GM19438 (cell line): Measurements from ENCODE around the gene PLD2.
"Not testable (repeated sequence)": the region's sequence is repeated elsewhere in the genome, so short reads cannot be mapped to it uniquely, and the experiment has no call there.

Source experiments
- ATAC-seq: cut with Tn5 transposase; IDR thresholded peaks from one replicate; pipeline ENCODE4 v1.9.1; 2021; ENCODE audit warnings: low read depth; ENCODE audit not compliant: unreplicated experiment

Gene PLD2

DNA sequence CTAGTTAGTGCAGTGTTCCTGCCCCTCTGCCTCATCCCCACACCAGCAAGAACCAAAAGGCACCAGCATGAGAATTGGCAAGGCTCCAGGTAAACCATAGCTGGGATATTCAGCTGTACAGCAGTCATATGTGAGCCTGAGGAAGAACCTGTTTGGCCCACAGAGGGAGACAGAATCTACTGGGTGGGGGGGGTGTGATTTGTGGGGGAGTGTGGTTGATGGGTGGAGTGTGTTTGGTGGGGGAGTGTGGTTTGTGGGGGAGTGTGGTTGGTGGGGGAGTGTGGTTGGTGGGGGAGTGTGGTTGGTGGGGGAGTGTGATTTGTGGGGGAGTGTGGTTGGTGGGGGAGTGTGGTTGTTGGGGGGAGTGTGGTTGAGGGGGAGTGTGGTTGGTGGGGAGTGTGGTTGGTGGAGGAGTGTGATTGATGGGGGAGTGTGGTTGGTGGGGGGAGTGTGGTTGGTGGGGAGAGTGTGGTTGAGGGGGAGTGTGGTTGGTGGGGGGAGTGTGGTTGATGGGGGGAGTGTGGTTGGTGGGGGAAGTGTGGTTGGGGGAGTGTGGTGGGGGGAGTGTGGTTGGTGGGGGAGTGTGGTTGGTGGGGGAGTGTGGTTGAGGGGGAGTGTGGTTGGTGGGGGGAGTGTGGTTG lies 45.7 kb downstream of the PLD2 start:
- no peak for ATAC-seq

DNA sequence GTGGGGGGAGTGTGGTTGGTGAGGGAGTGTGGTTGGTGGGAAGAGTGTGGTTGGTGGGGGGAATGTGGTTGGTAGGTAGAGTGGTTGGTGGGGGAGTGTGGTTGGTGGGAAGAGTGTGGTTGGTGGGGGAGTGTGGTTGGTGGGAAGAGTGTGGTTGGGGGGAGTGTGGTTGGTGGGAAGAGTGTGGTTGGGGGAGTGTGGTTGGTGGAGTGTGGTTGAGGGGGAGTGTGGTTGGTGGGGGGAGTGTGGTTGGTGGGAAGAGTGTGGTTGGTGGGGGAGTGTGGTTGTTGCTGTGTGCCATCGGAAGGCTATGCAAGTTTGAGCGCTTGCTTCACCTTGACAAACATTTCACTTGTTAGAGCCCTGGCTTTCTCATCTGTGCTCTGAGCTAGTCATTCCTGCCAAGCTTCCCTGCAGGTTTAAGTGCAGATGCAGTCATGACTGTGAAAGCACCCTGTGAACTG lies 46.3 kb downstream of the PLD2 start:
- no peak for ATAC-seq

DNA sequence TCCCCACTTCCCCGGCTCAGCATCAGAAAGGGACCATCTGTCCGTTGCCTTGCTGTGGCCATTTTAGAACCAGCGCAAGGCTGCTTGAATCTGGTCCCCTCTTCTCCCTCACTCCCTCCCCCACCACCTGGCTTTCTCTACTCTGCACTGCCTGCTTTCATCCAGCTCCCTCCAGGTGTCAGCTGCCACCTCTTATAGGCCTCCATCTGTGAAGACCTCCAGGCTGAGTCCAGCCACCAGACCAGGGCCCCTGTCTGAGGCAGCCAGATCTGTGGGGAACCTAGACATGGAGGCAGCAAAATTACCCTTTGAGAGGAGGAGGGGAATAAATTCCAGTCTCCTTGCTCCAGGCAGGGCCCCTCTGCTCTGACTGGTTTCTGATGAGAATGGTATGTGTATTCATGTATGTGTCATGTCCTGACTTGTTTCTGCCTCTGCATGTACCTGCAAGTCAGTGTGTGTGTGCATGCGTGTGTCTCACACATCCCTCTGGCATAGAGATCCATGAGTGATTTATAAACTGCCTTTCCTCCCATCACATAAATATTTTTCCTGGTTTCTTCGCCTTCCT lies 47.2 kb downstream of the PLD2 start:
- no peak for ATAC-seq

DNA sequence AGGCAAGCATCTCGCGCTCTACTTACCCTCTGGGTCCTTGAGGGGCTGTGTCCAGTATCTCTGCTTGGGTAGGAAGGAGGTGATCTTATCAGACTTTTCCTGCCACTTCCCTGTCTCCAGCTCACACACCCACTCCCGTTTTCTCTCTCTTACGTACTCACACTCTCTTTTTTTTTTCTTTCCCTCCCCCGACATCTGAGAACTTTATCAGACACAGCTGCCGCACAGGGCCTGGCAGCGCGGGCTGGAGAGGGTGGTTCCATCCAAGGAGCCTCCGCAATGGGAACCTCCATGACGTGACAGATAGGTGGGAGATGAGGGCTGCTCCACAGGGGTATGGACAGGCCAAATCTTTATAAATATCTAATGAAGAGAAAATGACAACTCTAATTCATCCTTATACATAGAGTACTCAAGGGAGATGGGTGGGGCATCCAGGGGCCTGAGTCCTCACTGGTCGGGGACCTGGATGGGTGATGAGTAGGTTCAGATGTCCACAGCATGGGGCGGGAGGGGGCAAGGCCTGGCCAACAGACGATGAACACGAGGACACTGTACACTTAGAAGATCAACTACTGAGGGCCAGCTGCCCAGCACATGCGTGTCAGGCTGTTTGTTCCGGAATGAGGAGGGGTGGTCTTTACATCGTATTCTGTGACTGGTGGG lies 49.5 kb downstream of the PLD2 start:
- no peak for ATAC-seq

DNA sequence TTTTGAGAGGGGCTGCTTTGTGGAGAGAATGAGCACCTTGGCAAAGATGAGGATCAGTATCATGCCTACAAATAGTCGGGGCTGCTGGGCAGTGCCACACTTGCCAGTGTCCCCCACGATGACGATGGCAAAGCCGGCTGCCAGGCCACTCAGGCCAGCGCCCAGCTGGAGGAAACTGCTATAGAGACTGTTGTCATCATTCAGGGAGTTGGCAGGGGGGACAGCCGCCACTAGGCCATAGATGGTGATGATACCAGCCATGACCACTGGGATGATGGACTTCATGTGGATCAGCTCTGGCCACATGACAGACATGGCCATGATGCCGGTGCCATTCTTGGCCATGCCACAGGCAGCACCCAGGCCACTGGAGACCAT lies 50.0 kb downstream of the PLD2 start:
- no peak for ATAC-seq

DNA sequence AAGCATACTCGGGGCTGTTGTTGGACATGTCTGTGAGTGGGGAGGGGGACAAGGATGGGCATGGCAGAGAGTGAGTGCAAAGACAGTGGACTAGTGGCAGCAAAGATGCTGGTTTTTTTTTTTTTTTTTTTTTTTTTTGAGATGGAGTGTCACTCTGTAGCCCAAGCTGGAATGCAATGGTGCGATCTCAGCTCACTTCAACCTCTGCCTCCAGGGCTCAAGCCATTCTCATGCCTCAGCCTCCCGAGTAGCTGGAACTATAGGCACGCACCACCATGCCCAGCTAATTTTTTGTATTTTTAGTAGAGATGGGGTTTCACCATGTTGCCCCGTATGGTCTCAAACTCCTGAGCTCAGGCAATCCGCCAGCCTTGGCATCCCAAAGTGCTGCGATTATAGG lies 50.4 kb downstream of the PLD2 start:
- ATAC-seq = not testable (repeated sequence)

DNA sequence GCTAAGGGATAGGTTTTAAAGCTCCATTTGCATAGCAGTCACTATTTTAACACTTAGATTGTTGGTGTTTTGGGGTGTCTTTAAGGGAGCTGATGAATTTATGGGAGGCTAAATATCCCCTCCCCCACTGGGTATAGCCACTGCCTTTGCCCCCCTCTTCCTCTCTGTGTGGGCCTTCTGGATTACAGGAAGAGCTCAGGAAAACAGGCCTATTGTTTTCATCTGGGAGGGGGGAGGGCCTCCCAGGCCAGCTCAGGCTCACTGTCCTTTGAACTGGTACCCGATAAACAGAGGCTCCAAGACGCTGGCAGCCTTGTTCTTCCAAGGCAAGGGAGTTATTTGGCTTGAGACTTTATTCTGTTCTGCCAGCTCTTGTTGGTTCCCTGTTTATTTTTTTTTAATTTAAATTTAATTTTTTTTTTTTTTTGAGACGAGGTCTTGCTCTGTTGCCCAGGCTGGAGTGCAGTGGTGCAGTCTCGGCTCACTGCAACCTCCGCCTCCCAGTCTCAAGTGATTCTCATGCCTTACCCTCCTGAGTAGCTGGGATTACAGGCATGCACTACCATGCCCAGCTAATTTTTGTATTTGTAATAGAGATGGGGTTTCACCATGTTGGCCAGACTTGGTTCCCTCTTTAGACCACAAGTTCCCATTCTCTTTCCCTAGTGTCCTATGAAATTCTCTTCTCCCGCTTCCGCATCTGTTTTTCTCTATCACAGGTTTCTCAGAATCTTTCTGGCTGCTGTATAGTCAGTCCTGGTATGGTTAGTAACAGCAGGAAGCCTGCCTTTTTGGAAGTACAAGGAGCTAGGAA lies 51.3 kb downstream of the PLD2 start:
- ATAC-seq = no peak

DNA sequence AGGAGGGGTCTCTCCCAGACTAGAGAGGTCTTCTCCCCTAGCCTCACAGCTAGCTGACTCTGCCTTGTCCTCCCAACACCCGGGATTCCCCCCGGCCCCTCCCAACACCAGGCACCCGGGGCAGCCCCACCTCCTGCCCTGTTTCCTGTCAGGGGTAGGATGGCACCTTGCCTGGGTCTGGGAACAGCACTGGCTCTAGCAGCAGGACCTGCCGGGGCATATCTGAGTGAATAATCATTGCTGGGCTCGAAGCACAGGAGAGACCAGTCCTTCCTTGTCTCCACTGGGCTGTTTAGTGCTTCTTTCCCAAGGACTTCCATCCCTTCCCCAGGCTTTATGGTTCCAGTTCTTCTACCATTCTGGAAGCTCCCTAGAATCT lies 51.9 kb downstream of the PLD2 start:
- no peak for ATAC-seq

DNA sequence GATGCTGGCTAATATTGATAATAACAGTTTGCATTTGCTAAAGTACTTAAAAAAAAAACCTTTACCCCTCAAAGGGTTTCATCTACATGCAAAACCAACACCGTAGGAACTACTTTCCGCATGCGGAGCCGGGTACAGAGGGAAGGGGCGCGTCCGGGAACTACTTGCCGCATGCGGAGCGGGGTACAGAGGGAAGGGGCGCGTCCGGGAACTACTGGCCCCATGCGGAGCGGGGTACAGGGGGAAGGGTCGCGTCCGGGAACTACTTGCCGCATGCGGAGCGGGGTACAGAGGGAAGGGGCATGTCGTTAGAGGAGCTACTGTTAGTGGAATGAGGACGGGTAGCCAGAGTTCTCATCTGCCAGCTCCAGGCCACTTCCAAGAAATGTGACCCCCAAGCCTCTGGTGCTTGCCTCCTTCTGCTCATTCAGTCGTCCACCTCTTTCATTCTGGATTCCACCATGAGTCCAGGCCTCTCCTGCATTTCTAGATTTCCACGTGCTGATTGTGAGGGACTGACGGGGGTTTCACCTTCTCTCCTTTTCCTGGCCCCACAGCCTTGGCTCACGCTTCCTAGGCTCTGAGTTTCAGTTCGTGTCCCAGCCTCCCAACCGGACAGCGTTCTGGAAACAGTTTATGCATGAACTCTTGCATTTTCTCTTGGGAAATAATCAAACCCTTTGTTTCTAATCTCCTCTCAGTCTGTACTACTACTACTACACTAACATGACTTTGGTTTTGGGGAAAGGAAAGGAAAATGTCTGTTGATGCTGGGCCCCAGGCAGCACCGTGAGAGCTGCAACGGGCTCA lies 53.1 kb downstream of the PLD2 start:
- no peak for ATAC-seq

DNA sequence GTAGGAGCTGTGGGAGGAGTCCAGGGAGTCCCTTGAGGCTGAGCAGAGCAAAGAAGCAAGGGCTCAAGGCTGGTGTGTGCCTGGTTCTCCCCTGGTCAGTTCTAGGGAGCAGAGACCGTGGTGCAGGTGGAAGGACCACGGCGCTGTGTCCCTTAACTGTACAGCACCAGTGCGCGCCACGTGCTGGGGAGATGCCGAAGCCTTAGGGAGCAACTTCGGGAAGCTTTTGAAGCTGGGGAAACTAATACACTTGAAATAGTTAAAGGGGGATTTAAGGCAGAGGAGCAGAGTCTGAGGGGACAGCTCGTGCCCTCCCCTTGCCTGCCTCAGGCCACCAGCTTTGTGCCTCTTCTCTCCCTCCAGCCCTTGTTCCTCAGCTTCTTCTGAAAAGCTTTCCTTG lies 53.7 kb downstream of the PLD2 start:
- ATAC-seq = no peak

DNA sequence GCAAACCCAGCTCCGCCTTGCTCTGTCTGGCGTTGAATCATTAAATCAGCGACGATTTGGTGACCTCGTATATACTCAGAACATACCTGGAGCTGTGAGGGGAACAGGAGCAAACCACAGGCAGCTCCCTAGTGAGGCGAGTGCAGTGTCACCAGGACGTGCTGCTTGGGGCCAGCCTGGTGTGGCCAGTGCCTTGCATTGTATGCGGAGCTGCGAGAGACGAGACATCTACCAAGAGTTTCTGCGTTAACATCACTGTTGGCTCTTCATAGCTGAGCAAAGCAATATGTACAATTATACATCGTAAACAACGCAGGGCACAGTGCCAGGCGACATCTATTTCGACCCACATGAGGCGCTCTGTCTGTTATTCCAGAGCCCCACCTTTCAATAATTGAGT lies 54.1 kb downstream of the PLD2 start:
- ATAC-seq = no peak

DNA sequence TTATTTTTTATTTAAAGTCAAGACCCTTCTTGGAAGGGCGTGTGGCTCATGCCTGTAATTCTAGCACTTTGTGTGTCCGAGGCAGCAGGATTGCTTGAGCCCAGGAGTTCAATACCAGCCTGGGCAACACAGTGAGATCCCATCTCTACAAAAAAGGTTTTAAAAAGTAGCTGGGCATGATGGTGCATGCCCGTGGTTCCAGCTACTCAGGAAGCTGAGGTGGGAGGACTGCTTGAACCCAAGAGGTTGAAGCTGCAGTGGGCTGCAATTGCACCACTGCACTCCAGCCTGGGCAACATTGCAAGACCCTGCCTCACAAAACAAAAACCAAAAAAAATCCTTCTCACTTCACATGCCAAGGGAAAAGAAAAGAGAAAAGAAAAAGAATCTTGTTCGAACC lies 55.8 kb downstream of the PLD2 start:
- ATAC-seq = no peak

DNA sequence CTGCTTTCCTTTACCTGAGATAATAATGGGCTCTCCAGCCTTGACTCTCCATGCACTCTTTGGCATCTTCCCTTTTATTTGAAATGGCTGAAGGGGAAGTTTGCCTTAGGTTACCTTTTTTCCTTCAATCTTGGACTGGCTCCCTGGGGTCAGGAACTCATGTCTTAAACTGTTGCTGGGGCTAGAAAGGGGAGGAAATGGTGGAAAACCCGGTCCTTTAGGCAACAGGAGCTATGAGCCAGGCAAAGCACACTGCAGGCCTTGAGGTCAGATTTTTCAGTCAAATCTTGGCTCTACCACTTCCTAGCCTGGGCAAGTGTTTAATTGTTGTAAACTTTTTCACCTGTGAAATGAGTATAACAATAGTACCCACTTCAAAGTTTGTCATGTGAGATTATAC lies 56.4 kb downstream of the PLD2 start:
- no peak for ATAC-seq

DNA sequence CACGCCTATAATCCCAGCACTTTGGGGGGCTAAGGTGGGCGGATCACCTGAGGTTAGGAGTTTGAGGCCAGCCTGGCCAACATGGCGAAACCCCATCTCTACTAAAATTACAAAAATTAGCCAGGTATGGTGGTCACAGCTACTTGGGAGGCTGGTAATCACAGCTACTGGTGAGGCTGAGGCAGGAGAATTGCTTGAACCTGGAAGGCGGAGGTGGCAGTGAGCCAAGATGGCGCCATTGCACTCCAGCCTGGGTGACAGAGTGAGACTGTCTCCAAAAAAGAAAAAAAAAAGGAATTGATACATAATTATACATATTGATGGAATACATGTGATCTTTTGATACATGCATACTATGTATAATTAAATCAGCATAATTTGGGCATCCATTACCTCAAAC lies 60.6 kb downstream of the PLD2 start:
- ATAC-seq = not testable (repeated sequence)

DNA sequence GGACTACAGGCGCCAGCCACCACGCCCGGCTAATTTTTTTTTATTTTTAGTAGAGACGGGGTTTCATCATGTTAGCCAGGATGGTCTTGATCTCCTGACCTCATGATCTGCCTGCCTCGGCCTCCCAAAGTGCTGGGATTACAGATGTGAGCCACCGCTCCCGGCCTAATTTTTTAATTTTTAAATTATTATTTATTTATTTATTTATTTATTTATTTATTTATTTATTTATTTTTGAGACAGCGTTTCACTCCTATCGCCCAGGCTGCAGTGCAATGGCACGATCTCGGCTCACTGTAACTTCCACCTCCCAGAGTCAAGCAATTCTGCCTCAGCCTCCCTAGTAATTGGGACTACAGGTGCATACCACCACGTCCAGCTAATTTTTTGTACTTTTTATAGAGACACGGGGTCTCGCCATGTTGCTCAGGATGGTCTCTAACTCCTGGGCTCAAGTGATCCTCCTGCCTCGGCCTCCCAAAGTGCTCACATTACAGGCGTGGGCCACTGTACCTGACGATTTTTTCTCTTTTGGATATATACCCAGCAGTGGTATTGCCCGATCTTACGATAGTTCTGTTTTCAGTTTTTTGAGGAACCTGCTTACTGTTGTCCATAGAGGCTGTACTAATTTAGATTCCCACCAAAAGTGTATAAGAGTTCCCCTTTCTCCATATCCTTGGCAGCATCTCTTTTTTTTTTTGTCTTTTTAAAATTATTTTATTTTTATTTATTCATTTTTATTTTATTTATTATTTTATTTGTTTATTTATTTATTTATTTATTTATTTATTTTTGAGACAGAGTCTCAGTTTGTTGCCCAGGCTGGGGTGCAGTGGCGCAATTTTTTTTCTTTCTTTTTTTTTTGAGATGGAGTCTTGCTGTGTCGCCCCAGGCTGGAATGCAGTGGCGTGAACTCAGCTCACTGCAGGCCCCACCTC lies 62.4 kb downstream of the PLD2 start:
- not testable (repeated sequence) for ATAC-seq

DNA sequence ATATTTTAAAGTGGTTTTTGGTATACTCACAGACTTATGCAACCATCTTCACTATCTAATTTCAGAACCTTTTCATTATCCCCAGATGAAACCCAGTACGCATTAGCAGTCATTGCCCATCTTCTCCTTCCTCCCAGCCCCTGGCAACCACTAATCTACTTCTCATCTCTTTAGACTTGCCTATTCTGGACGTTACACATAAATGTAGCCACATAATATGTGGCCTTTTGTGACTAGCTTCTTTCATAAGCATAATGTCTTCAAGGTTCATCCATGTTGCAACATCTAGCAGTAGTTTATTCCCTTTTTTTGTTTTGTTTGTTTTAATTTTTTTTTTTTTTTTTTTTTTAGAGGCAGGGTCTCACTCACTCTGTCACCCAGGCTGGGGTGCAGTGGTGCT lies 63.9 kb downstream of the PLD2 start:
- ATAC-seq = no peak

DNA sequence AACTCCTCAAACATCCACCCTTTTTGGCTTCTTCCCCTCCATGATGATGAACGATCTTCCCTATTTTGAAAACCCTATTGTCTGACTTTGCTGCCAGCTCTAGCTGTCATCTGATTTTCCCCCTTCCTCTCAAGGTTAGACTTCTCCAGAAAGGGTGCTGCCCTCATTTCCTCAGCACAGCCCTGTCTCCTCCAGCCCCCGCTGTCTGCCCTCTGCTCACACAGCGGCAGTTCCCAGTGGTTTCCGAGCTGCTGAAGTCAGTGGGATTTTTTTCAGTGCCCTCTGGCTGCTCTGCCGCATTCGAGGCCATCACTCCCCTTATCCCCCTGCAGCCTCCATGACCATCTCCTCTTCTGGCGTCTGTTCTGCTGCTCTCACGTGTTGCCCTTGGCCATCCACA lies 65.8 kb downstream of the PLD2 start:
- ATAC-seq = no peak
